Adrenal gland (tissue), 12 donors: ENCODE measurements around the gene TOLLIP. TPM values are rescaled to one million over a fixed set of nuclear protein-coding genes. Genes with fewer than 3 reads are reported as not detected.
A peak's percentile ranks its signal among the peaks of the same experiment; 100 is the strongest.

Experiments used
- DNase-seq, 7 donors: peaks; one replicate each; pipeline ENCODE4 v3.0.0-alpha.2; 2019 to 2020
- H3K27ac ChIP-seq, 5 donors: fragments of 200-600 bp; sonication (generic) in 4 of 5; 1 replicate in 3 of 5; 2 replicates in 2 of 5; pipeline versions ENCODE4 v1.5.1 to v1.8.0; 2016 to 2020; ENCODE audit warnings: mild to moderate bottlenecking in 1 of 5
- H3K27me3 ChIP-seq: fragments of 200-600 bp; 2 replicates; pipeline ENCODE4 v1.8.0; 2021
- H3K36me3 ChIP-seq, 2 donors: fragments of 200-600 bp; replicated peaks in 1 of 2; 1 replicate in 1 of 2; 2 replicates in 1 of 2; pipeline versions ENCODE4 v1.5.1 to v1.8.0; 2018 to 2022
- H3K4me1 ChIP-seq, 2 donors: fragments of 200-600 bp; replicated peaks in 1 of 2; 1 replicate in 1 of 2; 2 replicates in 1 of 2; pipeline versions ENCODE4 v1.5.1 to v1.8.0; 2018 to 2021
- H3K4me3 ChIP-seq, 4 donors: fragments of 200-600 bp; sonication (generic) in 3 of 4; one replicate each; pipeline ENCODE4 v1.5.1; 2016 to 2018
- H3K9me3 ChIP-seq, 3 donors: fragments of 200-600 bp; sonication (generic) in 1 of 3; replicated peaks in 1 of 3; 1 replicate in 2 of 3; 2 replicates in 1 of 3; pipeline versions ENCODE4 v1.5.1 to v1.8.0; 2016 to 2021
- POLR2A ChIP-seq, 2 donors: fragments of 450-650 bp; IDR thresholded peaks; one replicate each; pipeline ENCODE4 v1.6.1; 2017; ENCODE audit warnings: antibody characterized with exemption in 2 of 2, mild to moderate bottlenecking in 2 of 2, moderate library complexity in 1 of 2
- WGBS, 4 donors: extraction: QIAGEN DNeasy Blood & Tissue Kit in 2 of 4; methylation state at CpG; one replicate each; pipeline versions ENCODE4 v1.1.5 to v1.1.7; 2013 to 2017; 5-methylcytosine and 5-hydroxymethylcytosine counted together
- intact Hi-C, 2 donors: fragments of 100-400 bp; cut with DNase I; formaldehyde crosslinking; loops; one replicate each; pipeline versions ENCODE4 v1.14.1 to v1.15.0; 2022 to 2023
- polyA plus RNA-seq, 3 donors: library from polyadenylated mRNA; stranded (reverse); fragments of 200-250 nt in 2 of 3; fragments of 350-450 nt in 1 of 3; fragmentation: Illumina TruSeq in 1 of 3; extraction: RNeasy Lipid Tissue Mini Kit (QIAGEN cat#74804) in 1 of 3; gene quantifications; one replicate each; pipeline ENCODE4 v1.2.3, GENCODE V29; 2013 to 2014
- total RNA-seq, 9 donors: library from RNA; depleted of rRNA in 4 of 9; stranded (reverse); fragments of >200 nt in 4 of 9; fragments of 120-200 nt in 1 of 9; fragmentation: NEBNext Ultra II Directional in 1 of 9; extraction: Animal tissue kit (Norgen Biotek cat#: 25700) in 1 of 9; gene quantifications; one replicate each; pipeline versions ENCODE4 v1.1.0 to v1.2.4, GENCODE V29; 2013 to 2023
- TF ChIP-seq, protein P1 (sequence below), 6 experiments: fragments of 450-650 bp in 4 of 6; fragments of 200-600 bp in 2 of 6; sonication (generic) in 1 of 6; IDR thresholded peaks; 1 replicate in 5 of 6; 2 replicates in 1 of 6; pipeline versions ENCODE4 v1.5.1 to v1.8.0; 2016 to 2021; ENCODE audit warnings: antibody characterized with exemption in 6 of 6, mild to moderate bottlenecking in 2 of 6, moderate library complexity in 1 of 6
- donor health status: healthy with polysubstance abuse.
- donor health status: Bipolar disorder and iron deficiency.
- donor health status: DM: yes; HTN: yes; CAD: no.
- donor health status: DM: no; HTN: no; CAD: no.
- donor health status: DM: no; HTN: no; CAD: no.
- donor health status: DM: yes; HTN: yes; CAD: no.

Gene TOLLIP
- total and polyA plus RNA-seq, 12 donors: 18.9 to 84.1 (median 66.3) TPM

DNA sequence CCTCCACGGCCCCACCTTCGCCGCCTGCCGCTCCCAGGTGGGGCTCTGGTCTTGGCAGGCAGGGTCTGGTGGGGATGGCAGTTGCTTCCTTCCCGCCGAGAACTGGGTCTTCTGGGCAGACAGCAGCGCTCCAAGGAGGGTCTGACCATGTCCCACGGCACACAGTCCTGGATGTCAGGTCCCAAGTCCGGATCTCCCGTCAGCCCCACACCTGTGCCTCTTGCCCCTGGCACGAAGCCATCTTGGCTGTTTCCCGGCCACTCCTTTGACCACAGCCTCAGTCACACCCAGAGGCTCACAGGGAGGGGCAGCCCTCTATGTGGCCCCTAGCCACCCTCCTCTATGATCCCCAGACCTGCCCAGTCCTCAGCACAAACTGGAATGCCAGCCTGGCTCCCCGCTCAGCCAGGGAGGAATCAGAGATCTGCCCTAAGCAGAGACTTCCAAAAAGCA is 72.3 kb downstream of the TOLLIP start:
- TF ChIP-seq, protein P1, sequence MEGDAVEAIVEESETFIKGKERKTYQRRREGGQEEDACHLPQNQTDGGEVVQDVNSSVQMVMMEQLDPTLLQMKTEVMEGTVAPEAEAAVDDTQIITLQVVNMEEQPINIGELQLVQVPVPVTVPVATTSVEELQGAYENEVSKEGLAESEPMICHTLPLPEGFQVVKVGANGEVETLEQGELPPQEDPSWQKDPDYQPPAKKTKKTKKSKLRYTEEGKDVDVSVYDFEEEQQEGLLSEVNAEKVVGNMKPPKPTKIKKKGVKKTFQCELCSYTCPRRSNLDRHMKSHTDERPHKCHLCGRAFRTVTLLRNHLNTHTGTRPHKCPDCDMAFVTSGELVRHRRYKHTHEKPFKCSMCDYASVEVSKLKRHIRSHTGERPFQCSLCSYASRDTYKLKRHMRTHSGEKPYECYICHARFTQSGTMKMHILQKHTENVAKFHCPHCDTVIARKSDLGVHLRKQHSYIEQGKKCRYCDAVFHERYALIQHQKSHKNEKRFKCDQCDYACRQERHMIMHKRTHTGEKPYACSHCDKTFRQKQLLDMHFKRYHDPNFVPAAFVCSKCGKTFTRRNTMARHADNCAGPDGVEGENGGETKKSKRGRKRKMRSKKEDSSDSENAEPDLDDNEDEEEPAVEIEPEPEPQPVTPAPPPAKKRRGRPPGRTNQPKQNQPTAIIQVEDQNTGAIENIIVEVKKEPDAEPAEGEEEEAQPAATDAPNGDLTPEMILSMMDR (IDR thresholded peaks at IDR 0.05): no peak
- no peak for TF ChIP-seq POLR2A (IDR thresholded peaks at IDR 0.05)
- Histone ChIP-seq H3K4me1 (no peaks in the 10 kb centered on the region), H3K9me3 (no peaks in the 10 kb centered on the region), H3K27me3 (no peaks in the 10 kb centered on the region), H3K4me3 (no peak overlapping the region), H3K27ac (no peak overlapping the region), H3K36me3 (no peaks in the 10 kb centered on the region)
- no peak for DNase-seq
- WGBS, 4 donors: 84 to 88% (median 84%) methylated on average over 10 to 13 of the region's 13 CpGs; no CpG with 5 or more reads in 1 of the 4 donors
- intact Hi-C loops: no loop called here

DNA sequence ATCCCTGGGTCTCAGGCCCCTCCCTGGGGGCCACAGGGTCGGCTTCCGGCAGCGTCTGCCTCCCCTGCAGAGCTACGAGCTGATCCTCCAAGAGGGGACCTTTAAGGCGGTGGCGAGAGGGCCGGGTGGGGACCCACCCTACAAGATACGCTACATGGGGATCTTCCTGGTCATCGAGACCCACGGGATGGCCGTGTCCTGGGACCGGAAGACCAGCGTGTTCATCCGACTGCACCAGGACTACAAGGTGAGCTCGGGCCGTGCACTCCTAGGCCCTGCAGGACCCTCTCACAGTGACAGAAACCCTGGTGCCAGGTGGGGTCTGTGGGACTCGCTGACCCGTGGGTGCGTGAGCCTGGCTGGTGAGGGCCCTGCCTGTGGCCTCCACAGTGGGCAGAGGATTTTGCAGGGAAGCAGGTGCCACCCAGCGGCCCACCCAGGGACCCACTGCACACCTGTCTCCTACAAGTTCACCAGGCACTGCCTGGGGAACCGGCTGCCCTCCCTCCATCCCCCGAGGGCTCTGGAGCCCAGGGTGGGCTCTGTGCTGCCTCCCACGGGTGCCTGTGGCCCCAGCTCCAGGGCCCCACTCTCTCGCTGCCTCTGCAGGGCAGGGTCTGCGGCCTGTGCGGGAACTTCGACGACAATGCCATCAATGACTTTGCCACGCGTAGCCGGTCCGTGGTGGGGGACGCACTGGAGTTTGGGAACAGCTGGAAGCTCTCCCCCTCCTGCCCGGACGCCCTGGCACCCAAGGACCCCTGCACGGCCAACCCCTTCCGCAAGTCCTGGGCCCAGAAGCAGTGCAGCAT is 72.9 kb downstream of the TOLLIP start:
- no peaks in the 10 kb centered on the region for H3K27me3 ChIP-seq
- intact Hi-C loops: no loop called here
- H3K4me1 ChIP-seq: no peaks in the 10 kb centered on the region
- TF ChIP-seq, protein P1 (IDR thresholded peaks at IDR 0.05): no peak
- no peak for TF ChIP-seq POLR2A (IDR thresholded peaks at IDR 0.05)
- no peak overlapping the region for H3K4me3 ChIP-seq
- no peak overlapping the region for H3K27ac ChIP-seq
- no peaks in the 10 kb centered on the region for H3K9me3 ChIP-seq
- DNase-seq: no peak
- no peaks in the 10 kb centered on the region for H3K36me3 ChIP-seq
- 79 to 89% (median 83%) methylated on average over 4 to 37 of the region's 37 CpGs for WGBS, 4 donors

DNA sequence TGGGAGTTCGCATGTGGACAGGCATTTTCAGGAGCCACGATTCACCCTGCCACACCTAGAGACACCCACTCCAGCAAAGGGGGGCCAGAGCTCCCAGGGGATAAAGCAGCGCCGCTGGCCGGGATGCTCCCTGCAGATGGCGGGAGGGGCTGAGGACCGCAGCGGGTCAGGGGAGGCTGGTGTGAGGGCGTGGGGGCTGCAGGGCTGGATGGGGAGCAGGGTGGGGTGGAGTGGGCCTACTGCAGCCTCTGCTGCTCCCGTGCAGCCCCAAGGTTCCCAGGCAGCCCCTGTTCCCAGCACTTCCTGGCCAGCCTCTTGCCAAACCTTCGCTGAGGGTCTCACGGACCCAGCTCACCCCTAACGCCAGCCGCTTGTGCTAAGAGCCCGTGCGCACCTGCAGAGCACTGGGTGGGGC is 73.5 kb downstream of the TOLLIP start:
- H3K9me3 ChIP-seq: no peaks in the 10 kb centered on the region
- no peaks in the 10 kb centered on the region for H3K4me1 ChIP-seq
- 72 to 83% (median 78%) methylated on average over 7 to 16 of the region's 16 CpGs for WGBS, 4 donors
- H3K4me3 ChIP-seq: no peak overlapping the region
- TF ChIP-seq, protein P1 (IDR thresholded peaks at IDR 0.05): no peak
- TF ChIP-seq POLR2A (IDR thresholded peaks at IDR 0.05): no peak
- intact Hi-C loops: no loop called here
- DNase-seq: peak in 1 of 7 donors; percentile 4
- H3K36me3 ChIP-seq: no peaks in the 10 kb centered on the region
- H3K27me3 ChIP-seq: no peaks in the 10 kb centered on the region
- no peak overlapping the region for H3K27ac ChIP-seq

DNA sequence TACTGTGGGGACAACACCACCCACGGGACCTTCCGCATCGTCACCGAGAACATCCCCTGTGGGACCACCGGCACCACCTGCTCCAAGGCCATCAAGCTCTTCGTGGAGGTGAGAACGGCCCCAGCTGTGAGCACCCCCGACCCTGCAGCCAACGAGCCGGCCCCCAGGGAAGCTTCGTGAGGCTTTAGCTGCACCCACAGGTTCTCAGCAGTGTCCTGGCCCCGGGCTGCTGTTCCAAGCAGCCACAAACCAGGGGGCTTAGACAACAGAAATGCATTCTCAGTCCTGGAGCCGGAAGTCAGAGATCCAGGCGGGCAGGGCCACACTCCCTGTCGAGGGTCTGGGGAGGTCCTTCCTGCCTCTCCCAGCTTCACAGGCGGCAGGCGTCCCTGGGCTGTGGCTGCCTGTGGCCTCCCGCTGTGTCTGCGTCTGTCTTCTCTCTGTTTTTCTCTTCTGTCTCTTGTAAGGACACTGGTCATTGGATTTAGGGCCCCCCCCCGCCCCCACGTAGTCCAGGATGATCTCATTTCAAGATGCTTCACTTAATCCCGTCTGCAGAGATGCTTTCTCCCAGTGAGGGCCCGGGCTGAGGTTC is 74.0 kb downstream of the TOLLIP start:
- Histone ChIP-seq H3K4me3 (no peak overlapping the region), H3K27me3 (no peaks in the 10 kb centered on the region), H3K4me1 (no peaks in the 10 kb centered on the region), H3K36me3 (no peaks in the 10 kb centered on the region), H3K9me3 (no peaks in the 10 kb centered on the region), H3K27ac (no peak overlapping the region)
- intact Hi-C loops: no loop called here
- TF ChIP-seq POLR2A (IDR thresholded peaks at IDR 0.05): no peak
- TF ChIP-seq, protein P1 (IDR thresholded peaks at IDR 0.05): no peak
- 73 to 76% (median 74%) methylated on average over 15 to 23 of the region's 23 CpGs for WGBS, 4 donors
- peak in 1 of 7 donors; percentile 4 for DNase-seq
